HG03469 (cell line): Measurements from ENCODE around the gene CAND2.
"Not testable (repeated sequence)": the region's sequence is repeated elsewhere in the genome, so short reads cannot be mapped to it uniquely, and the experiment has no call there.

ENCODE experiments used
- ATAC-seq: cut with Tn5 transposase; IDR thresholded peaks from one replicate; pipeline ENCODE4 v1.9.1; 2021; ENCODE audit warnings: mild to moderate bottlenecking, moderate library complexity, moderate number of reproducible peaks; ENCODE audit not compliant: unreplicated experiment

CAND2 gene

DNA sequence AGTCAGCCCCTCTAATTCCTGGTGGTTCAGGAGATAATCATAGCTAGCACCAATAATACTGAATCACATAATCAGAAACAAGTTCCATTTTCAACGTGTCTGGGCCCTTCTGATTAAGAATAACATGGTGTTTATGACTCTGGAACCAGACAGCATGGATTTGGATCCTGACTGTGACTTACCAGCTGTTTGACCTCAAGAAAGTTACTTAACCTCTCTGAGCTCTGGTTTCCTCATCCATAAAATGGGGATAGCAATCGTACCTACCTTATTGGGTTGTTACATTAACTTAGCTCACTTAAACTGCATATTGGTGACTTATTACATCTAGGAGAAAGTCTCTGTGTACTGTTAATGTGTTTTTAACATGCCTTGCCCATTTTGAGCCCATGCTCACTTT, 26.7 kb upstream of the CAND2 start:
- no peak for ATAC-seq

DNA sequence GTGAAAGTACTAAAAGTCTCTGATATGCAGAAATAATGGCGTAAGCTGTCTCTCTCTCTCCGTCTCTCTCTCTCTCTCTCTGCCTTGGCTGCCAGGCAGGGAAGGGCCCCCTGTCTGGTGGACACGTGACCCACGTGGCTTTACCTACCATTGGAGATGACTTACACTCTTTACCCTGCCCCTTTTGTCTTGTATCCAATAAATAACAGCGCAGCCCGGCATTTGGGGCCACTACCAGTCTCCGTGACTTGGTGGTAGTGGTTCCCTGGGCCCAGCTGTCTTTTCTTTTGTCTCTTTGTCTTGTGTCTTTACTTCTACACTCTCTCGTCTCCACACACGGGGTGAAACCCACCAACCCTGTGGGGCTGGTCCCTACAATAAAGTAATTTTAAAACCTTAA, 25.2 kb upstream of the CAND2 start:
- no peak for ATAC-seq

DNA sequence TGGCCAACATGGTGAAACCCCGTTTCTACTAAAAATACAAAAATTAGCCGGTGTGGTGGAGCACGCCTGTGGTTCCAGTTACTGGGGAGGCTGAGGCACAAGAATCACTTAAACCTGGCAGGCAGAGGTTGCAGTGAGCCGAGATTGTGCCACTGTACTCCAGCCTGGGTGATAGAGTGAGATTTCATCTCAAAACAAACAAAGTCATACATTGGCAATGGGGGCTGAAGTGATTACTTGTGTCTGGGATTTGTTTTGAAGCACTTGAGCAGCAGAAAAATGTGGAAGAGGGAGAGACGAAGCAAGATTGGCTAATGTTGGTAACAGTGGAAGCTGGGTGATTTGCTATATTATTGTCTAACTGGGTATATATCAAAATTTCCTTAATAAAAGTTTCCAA, 24.0 kb upstream of the CAND2 start:
- ATAC-seq = no peak

DNA sequence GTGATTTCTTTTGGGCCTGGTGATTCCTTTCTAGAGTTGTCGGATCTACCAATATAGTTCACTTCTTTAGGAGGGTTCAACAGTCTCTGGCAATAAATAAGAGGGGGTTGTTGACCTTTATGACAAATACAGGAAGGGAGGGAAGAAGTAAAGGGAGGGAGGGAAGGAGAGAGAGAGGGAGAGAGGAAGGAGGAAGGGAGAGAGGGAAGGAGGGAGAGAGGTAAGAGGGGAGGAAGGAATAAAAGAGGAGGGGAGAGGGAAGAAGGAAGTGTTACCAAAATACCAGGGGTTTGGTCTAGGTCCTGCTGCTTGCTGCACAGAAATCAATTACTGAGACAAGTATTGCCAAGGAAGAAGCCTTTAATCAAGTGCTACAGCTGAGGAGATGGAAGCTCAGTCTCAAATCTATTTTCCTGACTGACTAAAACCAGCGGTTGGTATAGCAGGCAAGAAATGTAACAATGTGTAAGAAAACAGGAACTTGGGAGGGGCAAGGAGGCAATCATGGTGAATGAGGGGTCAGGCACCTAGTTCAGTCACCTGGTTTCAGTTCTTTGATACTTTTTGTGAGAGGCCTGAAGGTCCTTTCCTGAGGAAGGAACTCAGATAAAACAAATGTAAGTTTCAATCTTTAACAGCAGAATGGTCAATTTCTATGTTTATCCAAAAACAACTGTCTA, 23.3 kb upstream of the CAND2 start:
- ATAC-seq = no peak

DNA sequence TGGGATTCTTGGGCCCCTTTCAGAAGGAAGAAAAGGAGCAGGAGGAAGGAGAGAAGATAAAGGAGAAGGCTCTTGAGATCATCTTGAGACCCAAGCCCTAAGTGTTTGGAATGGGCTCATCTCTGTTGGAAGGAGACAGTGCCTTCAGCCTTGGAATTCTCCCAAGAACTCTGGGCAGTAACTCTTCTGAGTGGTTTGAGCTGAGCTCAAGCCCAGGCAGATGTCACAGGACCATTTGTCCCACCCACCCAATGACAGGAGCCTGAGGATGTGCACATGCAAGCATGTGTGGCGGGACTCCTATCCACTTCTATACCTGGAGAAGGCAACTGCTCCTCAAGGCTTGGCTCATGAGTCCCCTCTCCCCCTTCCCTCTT, 22.8 kb upstream of the CAND2 start:
- no peak for ATAC-seq

DNA sequence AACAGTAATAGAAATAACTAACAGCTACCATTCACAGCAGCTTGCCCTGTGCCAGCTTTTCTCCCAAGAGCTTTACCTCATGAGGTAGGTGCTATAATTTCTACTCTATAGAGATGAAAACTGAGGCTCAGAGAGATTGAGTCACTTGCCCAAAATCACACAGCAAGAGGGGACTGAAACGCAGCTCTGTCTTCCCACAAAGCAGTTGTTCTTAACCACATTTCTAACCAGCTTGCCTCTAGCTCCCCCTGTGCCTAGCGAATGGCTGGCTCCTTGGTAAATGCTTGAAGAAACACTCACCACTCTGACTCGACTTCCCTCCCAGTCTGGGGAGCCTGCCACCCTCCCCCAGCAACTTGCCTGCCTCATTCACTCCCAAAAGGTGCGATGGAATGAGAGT, 21.9 kb upstream of the CAND2 start:
- no peak for ATAC-seq

DNA sequence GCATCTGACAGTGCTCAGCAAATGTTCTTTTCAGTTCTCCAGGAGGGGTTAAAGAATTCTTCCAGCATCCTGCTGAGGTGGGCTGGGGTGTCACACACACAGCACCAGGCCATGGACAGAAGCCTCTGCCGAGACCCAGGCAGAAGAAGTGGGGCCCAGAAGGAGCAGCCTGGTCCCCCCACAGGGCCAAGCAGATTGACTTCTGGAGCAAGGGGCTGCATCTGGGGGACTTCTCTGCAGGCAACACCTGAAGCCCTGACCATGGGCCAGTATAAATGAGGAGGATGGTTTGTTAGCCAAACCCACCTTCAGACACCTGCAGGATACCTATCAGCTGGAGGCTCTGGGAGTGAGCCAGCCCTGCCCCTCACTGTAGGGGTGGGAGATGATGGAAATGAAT, 21.3 kb upstream of the CAND2 start:
- ATAC-seq = no peak

DNA sequence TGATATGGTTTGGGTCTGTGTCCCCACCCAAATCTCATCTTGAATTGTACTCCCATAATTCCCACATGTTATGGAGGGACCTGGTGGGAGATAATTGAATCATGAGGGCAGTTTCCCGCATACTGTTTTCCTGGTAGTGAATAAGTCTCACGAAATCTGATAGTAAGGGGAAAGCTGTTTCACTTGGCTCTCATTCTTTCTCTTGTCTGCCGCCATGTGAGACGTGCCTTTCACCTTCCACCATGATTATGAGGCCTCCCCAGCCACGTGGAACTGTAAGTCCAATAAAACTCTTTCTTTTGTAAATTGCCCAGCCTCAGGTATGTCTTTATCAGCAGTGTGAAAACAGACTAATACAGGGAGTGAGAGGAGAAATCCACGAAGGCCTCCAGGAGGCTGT, 20.5 kb upstream of the CAND2 start:
- ATAC-seq = not testable (repeated sequence)

DNA sequence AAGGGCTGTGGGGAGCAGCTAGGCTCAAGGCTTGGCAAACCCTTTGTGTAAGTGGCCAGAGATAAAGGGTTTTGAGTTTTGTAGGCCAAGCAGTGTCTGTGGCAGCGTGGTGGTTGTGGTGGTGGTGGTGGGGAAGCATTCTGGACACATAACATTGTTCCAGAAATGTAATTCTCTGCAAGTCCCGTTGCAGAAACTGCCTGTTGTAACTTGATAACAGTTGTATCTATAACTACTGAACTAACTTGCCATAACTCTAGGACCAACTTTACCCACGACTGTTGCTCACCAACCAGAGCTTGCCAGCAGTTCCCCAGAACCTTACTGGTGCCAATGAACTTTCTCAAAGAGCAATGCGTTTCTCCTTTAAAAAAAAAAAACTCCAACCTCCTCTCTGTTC, 19.3 kb upstream of the CAND2 start:
- ATAC-seq = no peak

DNA sequence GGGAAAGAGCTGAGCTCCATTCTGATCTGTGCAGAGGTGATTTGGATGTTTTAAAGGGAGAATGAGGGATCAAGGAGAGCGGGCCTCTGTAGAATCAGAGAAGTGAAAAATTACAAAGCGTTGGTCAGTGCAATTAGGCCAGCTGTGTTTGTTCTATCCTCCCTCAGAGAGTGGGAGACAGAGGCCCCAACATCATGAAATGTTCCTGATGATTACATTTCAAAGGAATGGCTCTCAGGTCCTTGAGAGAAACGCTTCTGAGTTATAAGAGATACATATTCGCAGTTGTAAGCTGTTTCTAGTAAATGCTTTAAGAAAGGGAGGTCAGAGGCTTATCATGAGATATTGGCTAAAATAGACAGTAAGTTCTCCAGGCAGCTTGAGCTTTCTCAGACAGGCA, 15.7 kb upstream of the CAND2 start:
- no peak for ATAC-seq

DNA sequence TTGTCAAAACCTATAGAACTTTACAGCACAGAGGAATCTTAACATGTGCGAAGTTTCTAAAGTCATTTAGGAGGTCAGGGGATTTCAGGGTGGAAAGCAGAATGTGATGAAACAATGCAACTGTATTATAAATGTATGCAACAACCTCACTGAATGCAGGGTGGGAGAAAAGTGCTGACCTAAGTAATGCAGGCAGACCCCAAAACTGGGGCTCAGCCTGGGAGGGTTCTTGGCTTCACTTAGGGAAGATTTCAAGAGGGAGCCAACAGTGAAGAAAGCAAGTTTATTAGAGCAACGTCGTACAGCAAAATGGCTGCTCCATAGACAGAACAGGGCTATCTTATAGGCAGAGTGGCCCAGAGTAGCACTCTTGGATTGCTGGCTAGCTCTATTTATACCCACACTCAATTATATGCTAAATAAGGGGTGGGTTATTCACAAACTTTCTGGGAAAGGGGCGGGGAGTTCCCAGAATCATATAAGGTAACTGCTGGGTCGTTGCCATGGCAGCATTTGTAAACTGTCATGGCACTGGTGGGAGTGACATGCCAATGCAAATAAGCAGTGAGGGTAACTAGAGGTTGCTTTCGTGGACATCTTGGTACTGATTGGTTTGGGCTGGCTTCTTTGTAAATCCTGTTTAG, 14.2 kb upstream of the CAND2 start:
- no peak for ATAC-seq

DNA sequence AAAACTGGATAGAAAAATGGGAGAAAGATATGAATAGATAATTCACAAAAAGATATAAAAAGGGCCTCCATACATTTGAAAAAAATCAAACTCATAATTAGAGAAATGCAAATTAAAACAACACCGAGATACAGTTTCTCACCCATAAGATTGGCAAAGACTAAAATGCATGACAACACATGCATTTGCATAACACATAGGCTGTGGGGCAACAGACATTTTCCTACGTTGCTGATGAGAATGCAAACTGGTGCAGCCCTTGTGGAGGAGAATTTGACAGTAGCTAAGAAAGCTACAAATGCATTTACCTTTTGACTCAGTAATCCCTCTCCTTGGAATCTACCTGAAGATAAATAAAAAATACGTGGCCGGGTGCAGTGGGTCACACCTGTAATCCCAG, 11.4 kb upstream of the CAND2 start:
- ATAC-seq = no peak

DNA sequence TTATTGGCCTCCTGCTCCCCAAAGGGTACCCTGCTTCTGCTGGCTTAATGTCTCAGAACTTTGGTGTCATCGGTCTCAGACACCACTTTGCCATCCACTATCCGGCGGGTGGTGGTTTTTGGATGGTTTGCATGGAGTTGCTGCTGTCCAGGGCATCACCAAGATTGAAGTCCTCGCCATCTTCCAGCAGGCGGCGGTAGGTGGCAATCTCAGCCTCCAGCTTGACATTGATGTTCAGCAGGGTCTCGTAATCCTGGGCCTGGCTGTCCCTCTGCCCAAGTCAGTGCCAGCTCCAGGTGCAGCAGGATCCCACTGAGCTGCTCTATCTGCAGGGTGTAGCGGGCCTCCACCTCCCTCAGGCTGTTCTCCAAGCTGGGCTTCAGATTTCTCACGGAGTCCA, 9.1 kb upstream of the CAND2 start:
- not testable (repeated sequence) for ATAC-seq

DNA sequence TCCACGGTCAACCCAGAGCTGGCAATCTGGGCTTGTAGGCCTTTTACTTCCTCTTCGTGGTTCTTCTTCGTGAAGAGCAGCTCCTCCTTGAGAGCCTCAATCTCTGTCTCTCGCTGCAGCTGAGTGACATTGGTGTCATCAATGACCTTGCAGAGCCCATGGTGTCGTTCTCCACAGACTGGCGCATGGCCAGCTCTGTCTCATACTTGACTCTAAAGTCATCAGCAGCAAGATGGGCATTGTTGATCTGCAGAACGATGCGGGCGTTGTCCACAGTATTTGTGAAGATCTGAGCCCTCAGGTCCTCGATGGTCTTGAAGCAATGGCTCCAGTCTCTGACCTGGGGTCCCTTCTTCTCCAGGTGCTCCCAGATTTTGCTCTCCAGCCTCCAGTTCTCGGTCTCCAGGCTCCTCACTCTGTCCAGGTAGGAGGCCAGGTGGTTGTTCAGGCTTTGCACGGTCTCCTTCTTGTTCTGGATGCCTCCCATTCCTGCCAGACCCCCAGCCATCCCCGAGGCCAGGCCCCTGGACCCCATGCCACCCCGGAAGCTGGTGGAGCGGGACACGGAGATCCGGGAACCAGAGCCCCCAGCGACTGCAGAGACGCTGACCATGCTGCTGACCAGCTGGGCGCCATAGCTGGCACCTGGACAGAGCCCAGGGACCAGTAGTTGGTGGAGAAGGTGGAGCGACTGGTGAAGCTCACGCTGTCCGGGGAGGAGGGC, 8.4 kb upstream of the CAND2 start:
- not testable (repeated sequence) for ATAC-seq

DNA sequence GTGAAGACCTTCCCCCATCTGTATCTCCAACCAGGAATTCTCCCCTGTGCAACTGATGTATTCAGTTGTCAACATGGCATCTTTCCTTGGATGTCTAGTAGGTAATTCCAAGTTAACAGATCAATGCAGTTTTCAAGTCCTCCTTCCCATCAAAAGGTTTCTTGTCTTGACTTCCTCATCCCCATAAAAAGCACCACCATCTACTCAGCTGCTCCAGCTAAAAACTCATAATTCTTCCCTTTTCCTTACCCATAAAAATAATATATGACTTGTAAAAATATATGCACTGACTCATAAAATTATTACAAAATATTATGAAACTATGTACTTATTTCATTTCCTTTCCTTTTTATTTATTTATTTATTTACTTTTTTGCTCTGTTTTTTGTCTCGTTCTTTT, 5.0 kb upstream of the CAND2 start:
- no peak for ATAC-seq

DNA sequence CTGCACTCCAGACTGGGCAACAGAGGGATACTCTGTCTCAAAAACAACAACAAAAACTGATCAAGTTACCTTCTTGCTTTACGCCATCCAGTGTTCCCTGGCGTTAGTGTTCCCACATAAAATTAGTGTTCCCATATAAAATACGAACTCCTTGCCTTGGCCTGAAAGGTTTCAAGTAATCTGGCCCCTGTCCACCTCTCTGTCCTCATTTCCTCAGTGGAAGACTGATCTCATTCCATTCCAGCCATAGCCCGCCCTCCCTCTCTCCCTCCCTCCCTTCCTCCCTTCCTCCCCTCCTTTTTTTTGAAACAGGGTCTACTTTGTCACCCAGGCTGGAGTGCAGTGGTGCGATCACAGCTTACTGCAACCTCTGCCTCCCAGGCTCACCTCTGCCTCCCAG, 2.8 kb upstream of the CAND2 start:
- ATAC-seq = no peak

DNA sequence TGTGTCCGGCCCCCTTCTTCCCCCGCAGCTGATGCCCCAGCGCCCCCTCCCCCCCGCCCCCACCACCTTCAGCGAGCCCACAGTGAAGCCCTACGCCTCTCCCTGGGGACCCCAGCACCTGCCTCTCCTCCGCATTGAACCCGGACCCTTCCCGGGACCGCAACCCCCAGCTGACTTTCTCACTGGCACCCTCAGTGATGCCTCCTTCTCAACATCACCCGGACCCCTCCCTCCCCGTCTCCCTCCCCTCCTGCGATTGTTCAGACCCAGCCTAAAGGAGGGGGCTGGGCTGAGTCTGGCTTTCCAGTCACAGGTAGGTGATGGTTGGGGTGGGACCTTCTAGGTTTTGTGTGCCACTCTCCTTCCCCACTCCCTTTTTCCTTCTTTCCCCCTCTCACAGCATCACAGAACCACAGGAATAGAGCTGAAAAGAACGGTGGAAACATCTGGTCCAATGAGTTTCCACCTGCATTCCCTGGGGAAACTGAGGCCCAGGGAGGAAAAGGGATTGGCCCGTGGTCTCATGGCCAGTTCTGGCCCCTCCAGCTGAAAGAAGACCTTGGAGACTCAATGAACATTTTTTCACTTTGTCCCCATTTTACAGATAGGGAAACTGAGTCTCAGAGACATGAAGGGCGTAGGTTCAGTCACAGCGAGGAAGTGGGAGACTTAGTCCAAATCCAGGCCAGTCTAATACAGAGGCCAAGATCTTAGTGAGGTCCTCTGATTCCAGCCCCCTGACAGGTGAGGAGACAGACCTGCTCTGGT, 828 bp downstream of the CAND2 start:
- ATAC-seq = no peak

DNA sequence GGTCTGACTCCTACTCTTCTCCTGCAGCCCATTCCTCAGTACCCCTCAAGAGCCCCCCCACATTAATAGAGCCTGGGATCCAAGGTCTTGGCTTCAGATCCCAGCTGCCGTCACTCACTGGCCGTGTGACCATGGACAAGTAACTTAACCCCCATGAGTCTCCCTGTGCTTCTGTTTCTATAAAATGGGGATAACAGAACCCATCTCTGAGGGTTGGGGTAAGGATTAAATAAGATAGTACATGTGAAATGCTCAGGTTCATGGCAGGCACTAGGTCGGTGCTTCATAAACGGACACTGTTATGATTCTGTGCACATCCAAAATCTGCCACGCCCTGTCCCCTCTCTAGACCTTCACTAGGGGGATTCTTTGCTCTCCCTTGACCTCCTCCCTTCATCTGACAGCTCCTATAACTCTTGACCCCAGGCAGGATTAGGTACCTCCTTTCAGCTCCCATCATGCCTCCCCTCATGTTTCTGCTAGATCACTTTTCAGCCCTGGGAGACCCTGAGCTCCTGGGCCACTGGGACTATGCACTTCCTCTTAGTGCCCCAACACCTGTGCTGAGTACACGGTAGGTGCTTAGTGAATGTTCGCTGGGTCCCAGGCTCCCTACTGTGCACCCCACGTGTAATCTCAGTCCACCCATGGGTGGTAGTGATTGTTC, 1.5 kb downstream of the CAND2 start:
- no peak for ATAC-seq

DNA sequence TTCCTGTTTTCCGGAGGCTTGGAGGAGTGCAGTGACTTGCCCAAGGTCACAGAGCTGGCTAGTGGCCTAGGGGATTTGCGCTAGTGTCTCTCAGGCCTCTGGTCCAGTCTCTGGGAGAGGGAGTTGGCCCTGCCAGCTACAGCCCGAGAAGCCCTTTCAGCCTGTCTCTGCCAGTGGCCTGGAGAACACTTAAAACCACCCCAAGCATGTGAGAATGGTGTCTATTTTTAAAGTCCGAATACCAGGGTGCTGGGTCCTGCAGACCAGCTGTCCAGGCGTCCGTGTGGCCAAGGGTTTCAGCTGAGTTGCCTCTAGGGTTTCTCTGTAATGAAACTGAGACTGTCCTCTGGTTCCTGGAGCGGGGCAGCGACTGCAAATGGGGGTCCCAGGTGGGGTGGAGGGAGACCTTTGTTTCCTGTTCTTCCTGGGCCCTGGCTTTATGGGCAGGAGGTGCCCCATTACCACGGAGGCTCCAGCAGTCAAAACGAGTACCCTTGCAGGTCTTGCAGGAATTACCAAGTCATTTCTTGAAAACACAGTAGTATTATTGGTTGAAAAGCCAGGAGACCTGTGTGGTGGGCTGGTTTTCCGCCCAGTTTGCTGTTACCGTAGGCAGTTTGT, 2.2 kb downstream of the CAND2 start:
- ATAC-seq = no peak
